HG03139 (cell line): ENCODE measurements around the gene TSTD1.
"Not testable (repeated sequence)": the region's sequence is repeated elsewhere in the genome, so short reads cannot be mapped to it uniquely, and the experiment has no call there.

Experiments used
- ATAC-seq: cut with Tn5 transposase; IDR thresholded peaks from one replicate; pipeline ENCODE4 v1.9.1; 2021; ENCODE audit not compliant: unreplicated experiment

The TSTD1 gene

GRCh38 chr1:161037661-161038522 is 872 bp downstream of the TSTD1 start:
- ATAC-seq = no peak

- ATAC-seq = no peak
Observed at GRCh38 chr1:161033751-161034150, 5.0 kb downstream of the TSTD1 start.

GRCh38 chr1:161032409-161032808 is 6.4 kb downstream of the TSTD1 start:
- ATAC-seq = no peak

- ATAC-seq = no peak
Observed at GRCh38 chr1:161031874-161032273, 6.9 kb downstream of the TSTD1 start.

GRCh38 chr1:161029466-161029865 is 9.3 kb downstream of the TSTD1 start:
- ATAC-seq = not testable (repeated sequence)

GRCh38 chr1:161026954-161027353 is 11.8 kb downstream of the TSTD1 start:
- ATAC-seq = not testable (repeated sequence)

GRCh38 chr1:161022432-161022831 is 16.3 kb downstream of the TSTD1 start:
- not testable (repeated sequence) for ATAC-seq

- no peak for ATAC-seq
Observed at GRCh38 chr1:161021970-161022353, 16.8 kb downstream of the TSTD1 start.

- ATAC-seq = peak; percentile 83
Observed at GRCh38 chr1:161021165-161021969, 17.4 kb downstream of the TSTD1 start.

- ATAC-seq = peak; percentile 40
Observed at GRCh38 chr1:161020509-161021164, 18.1 kb downstream of the TSTD1 start, which contains the start of gene F11R. Gene F11R (minus strand): TSS chr1:161021152. CDS start chr1:161021073, 79 bp downstream.

GRCh38 chr1:161019751-161020495 is 18.8 kb downstream of the TSTD1 start:
- no peak for ATAC-seq

GRCh38 chr1:161019111-161019660 is 19.6 kb downstream of the TSTD1 start:
- not testable (repeated sequence) for ATAC-seq

- no peak for ATAC-seq
Observed at GRCh38 chr1:161018631-161018930, 20.2 kb downstream of the TSTD1 start.

- no peak for ATAC-seq
Observed at GRCh38 chr1:161017756-161018630, 20.8 kb downstream of the TSTD1 start.

- ATAC-seq = not testable (repeated sequence)
Observed at GRCh38 chr1:161017181-161017580, 21.6 kb downstream of the TSTD1 start.

- ATAC-seq = not testable (repeated sequence)
Observed at GRCh38 chr1:161016683-161017082, 22.1 kb downstream of the TSTD1 start.

- ATAC-seq = peak; percentile 87
Observed at GRCh38 chr1:161013488-161014230, 25.1 kb downstream of the TSTD1 start.

- no peak for ATAC-seq
Observed at GRCh38 chr1:161013131-161013487, 25.7 kb downstream of the TSTD1 start.

- ATAC-seq = no peak
Observed at GRCh38 chr1:161012420-161012819, 26.3 kb downstream of the TSTD1 start.
